ENCODE results near the gene PGM1.

DNA sequence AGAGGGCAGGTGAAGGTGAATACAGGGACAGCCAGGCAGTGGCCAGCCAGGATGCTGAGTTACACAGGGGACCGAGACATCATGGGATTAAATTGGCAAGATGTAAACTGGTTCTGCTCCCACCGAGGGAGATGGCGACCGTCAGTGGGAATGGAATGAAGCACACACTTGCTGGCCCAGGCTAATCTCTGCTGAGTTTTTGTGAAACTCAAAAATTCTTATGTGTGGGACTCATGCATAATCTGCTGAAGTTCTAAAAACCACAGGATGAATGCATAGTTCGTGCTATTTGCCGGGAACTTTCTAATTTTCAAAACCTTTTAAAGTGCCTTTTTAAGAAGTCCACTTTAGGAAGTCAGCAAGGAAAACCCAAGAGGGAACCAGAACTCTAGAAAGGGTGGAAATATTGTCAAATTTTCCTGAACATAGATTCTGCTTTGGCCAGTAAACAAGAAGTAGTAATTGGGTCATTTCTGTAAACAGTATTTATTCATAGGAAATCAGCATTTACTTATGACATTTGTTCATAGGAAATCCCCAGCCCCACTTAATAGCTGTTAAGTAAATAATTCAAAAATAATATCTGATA is 95.2 kb downstream of the PGM1 start:
- TF ChIP-seq, protein P1, sequence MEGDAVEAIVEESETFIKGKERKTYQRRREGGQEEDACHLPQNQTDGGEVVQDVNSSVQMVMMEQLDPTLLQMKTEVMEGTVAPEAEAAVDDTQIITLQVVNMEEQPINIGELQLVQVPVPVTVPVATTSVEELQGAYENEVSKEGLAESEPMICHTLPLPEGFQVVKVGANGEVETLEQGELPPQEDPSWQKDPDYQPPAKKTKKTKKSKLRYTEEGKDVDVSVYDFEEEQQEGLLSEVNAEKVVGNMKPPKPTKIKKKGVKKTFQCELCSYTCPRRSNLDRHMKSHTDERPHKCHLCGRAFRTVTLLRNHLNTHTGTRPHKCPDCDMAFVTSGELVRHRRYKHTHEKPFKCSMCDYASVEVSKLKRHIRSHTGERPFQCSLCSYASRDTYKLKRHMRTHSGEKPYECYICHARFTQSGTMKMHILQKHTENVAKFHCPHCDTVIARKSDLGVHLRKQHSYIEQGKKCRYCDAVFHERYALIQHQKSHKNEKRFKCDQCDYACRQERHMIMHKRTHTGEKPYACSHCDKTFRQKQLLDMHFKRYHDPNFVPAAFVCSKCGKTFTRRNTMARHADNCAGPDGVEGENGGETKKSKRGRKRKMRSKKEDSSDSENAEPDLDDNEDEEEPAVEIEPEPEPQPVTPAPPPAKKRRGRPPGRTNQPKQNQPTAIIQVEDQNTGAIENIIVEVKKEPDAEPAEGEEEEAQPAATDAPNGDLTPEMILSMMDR (IDR thresholded peaks at IDR 0.05) = no peak
- TF ChIP-seq POLR2A (IDR thresholded peaks at IDR 0.05) = no peak
